HepG2 (cell line): Measurements from ENCODE around the gene MEF2B. TPM values are rescaled to one million over a fixed set of nuclear protein-coding genes. Genes with fewer than 3 reads are reported as not detected.

Experiments
- HIVEP1 ChIP-seq: sonication (generic); formaldehyde crosslinking; IDR thresholded peaks from 2 replicates; pipeline ENCODE4 v1.4.0; 2020; ENCODE audit warnings: mild to moderate bottlenecking, missing genetic modification reagents
- KLF11 ChIP-seq: IDR thresholded peaks from 2 replicates; pipeline ENCODE4 v1.6.1; 2016; ENCODE audit warnings: missing compliant biosample characterization
- MLXIP ChIP-seq: sonication (generic); formaldehyde crosslinking; IDR thresholded peaks from 2 replicates; pipeline ENCODE4 v1.9.0; 2021; ENCODE audit warnings: missing genetic modification reagents, borderline replicate concordance
- MYPOP ChIP-seq: sonication (generic); formaldehyde crosslinking; IDR thresholded peaks from 2 replicates; pipeline ENCODE4 v1.8.1; 2023; ENCODE audit warnings: mild to moderate bottlenecking, moderate library complexity, missing genetic modification reagents
- PRMT3 ChIP-seq: sonication (generic); formaldehyde crosslinking; IDR thresholded peaks from 2 replicates; pipeline ENCODE4 v1.8.1; 2022; ENCODE audit warnings: low read depth, mild to moderate bottlenecking, moderate library complexity, missing genetic modification reagents, borderline replicate concordance
- SCMH1 ChIP-seq: sonication (generic); formaldehyde crosslinking; IDR thresholded peaks from 2 replicates; pipeline ENCODE4 v1.9.0; 2021; ENCODE audit warnings: missing genetic modification reagents, mild to moderate bottlenecking, borderline replicate concordance
- STAT6 ChIP-seq: sonication (generic); formaldehyde crosslinking; IDR thresholded peaks from 2 replicates; pipeline ENCODE4 v1.4.0; 2020; ENCODE audit warnings: missing genetic modification reagents, mild to moderate bottlenecking, borderline replicate concordance
- TFAP4 ChIP-seq: sonication (generic); IDR thresholded peaks from 2 replicates; pipeline ENCODE4 v1.6.1; 2016; ENCODE audit warnings: low read depth, borderline replicate concordance
- TGIF2 ChIP-seq: IDR thresholded peaks from 2 replicates; pipeline ENCODE4 v1.6.1; 2016; ENCODE audit warnings: control low read depth, missing compliant biosample characterization
- UBTF ChIP-seq: sonication (generic); formaldehyde crosslinking; IDR thresholded peaks from 2 replicates; pipeline ENCODE4 v1.4.0; 2020; ENCODE audit warnings: mild to moderate bottlenecking, missing genetic modification reagents
- ZNF20 ChIP-seq: sonication (generic); formaldehyde crosslinking; IDR thresholded peaks from 2 replicates; pipeline ENCODE4 v1.4.0; 2020; ENCODE audit warnings: mild to moderate bottlenecking, moderate library complexity, missing genetic modification reagents
- ZNF496 ChIP-seq: sonication (generic); formaldehyde crosslinking; IDR thresholded peaks from 2 replicates; pipeline ENCODE4 v1.8.1; 2023; ENCODE audit warnings: mild to moderate bottlenecking, moderate library complexity, missing genetic modification reagents; ENCODE audit not compliant: insufficient replicate concordance
- ZNF547 ChIP-seq: sonication (generic); formaldehyde crosslinking; IDR thresholded peaks from 2 replicates; pipeline ENCODE4 v1.5.1; 2020; ENCODE audit warnings: mild to moderate bottlenecking, missing genetic modification reagents
- ZNF737 ChIP-seq: sonication (generic); formaldehyde crosslinking; IDR thresholded peaks from 2 replicates; pipeline ENCODE4 v1.5.0; 2020; ENCODE audit warnings: missing genetic modification reagents, mild to moderate bottlenecking, borderline replicate concordance
- polyA plus RNA-seq, 8 experiments: library from polyadenylated mRNA; depleted of rRNA in 3 of 8; stranded (reverse) in 7 of 8; unstranded in 1 of 8; fragments of >200 nt; fragmentation: Illumina TruSeq in 4 of 8; extraction: Trizol in 4 of 8; gene quantifications; 2 replicates each; pipeline versions ENCODE4 v1.2.1 to v1.2.3, GENCODE V29; 2011 to 2016; ENCODE audit warnings: low read depth in 4 of 8, missing spikeins in 1 of 8, mixed read lengths in 1 of 8; ENCODE audit not compliant: insufficient read depth in 1 of 8
- total RNA-seq, 5 experiments: library from RNA; depleted of rRNA; stranded (reverse); fragments of >200 nt; fragmentation: Illumina TruSeq; extraction: Trizol; gene quantifications; 2 replicates each; pipeline ENCODE4 v1.2.3, GENCODE V29; 2016; ENCODE audit warnings: low read depth in 1 of 5

Gene MEF2B
- total and polyA plus RNA-seq, 2 of the 13 experiments (the other 11 are each of a cell fraction or from before 2014, with no cell fraction given) = 1.2 to 1.7 TPM

GRCh38 chr19:19170053-19170872 lies at the start of gene MEF2B (continued):
- TF ChIP-seq STAT6 (CRISPR knock-in tag) (no peak), KLF11 (CRISPR knock-in tag) (no peak), TGIF2 (no peak), ZNF496 (CRISPR knock-in tag) (no peak), SCMH1 (CRISPR knock-in tag) (no peak), UBTF (CRISPR knock-in tag) (peak; percentile 71), PRMT3 (CRISPR knock-in tag) (no peak), MYPOP (CRISPR knock-in tag) (0 out of 2 replicates have a peak, but pooled peaks have one; percentile 21), HIVEP1 (CRISPR knock-in tag) (no peak), TFAP4 (no peak), ZNF547 (CRISPR knock-in tag) (peak; percentile 45; the same call in 1 of the 2 replicates), ZNF737 (CRISPR knock-in tag) (no peak), MLXIP (CRISPR knock-in tag) (no peak), ZNF20 (CRISPR knock-in tag) (no peak)
